IMR-90 (cell line): ENCODE data around the gene XRCC4. TPM values are rescaled to one million over a fixed set of nuclear protein-coding genes. Genes with fewer than 3 reads are reported as not detected.

Experiments used
- ATAC-seq: fragments of 200-7000 bp; cut with Tn5 transposase; 2 replicates; pipeline ENCODE4 v1.9.1; 2020; ENCODE audit warnings: low read depth, mild to moderate bottlenecking, moderate library complexity
- BruUV-seq: library from RNA; stranded (reverse); fragments of 400-500 nt; replicated peaks from 2 replicates; lab custom pipeline; 2021; lab: Mats Ljungman, UMichigan
- CTCF ChIA-PET: fragments of 300-600 bp; formaldehyde crosslinking; extraction: SDS; loops from one replicate; lab custom pipeline; 2021; ENCODE audit warnings: antibody characterized with exemption; lab: Yijun Ruan, JAX
- POLR2A ChIA-PET: fragments of 300-600 bp; sonication (Branson Sonifier 250); formaldehyde crosslinking; loops from one replicate; lab custom pipeline; 2022; ENCODE audit warnings: antibody characterized with exemption; ENCODE audit not compliant: unreplicated experiment; lab: Charles Lee
- DNase-seq: peaks from one replicate; pipeline ENCODE4 v3.0.0; 2013
- H2AFZ ChIP-seq: replicated peaks from 2 replicates; pipeline ENCODE3; 2013; ENCODE audit warnings: low read length, mild to moderate bottlenecking; ENCODE audit not compliant: poor library complexity
- H2AK5ac ChIP-seq: 2 replicates; pipeline ENCODE4 v1.6.1; 2013; ENCODE audit warnings: low read depth, low read length, inconsistent platforms
- H2AK9ac ChIP-seq: replicated peaks from 2 replicates; pipeline ENCODE3; 2013; ENCODE audit warnings: mild to moderate bottlenecking, low read depth, low read length, moderate library complexity; ENCODE audit not compliant: poor library complexity
- H2BK120ac ChIP-seq: 2 replicates; pipeline ENCODE4 v1.6.1; 2013; ENCODE audit warnings: low read depth, low read length, inconsistent platforms
- H2BK15ac ChIP-seq: 3 replicates; pipeline ENCODE4 v1.6.1; 2013; ENCODE audit warnings: low read depth, low read length, inconsistent platforms
- H2BK20ac ChIP-seq: 2 replicates; pipeline ENCODE4 v1.6.1; 2013; ENCODE audit warnings: low read depth, mild to moderate bottlenecking, inconsistent platforms, low read length, moderate library complexity
- H2BK5ac ChIP-seq: 2 replicates; pipeline ENCODE4 v1.6.1; 2013; ENCODE audit warnings: mild to moderate bottlenecking, low read depth, low read length, inconsistent platforms; ENCODE audit not compliant: poor library complexity, severe bottlenecking
- H3K14ac ChIP-seq: replicated peaks from 2 replicates; pipeline ENCODE4 v1.6.1; 2013; ENCODE audit warnings: low read depth, low read length, inconsistent platforms
- H3K18ac ChIP-seq: 2 replicates; pipeline ENCODE4 v1.6.1; 2013; ENCODE audit warnings: low read depth, low read length, control low read depth
- H3K23ac ChIP-seq: 2 replicates; pipeline ENCODE4 v1.6.1; 2013; ENCODE audit warnings: low read depth, low read length, inconsistent platforms
- H3K27ac ChIP-seq: 2 replicates; pipeline ENCODE4 v1.5.1; 2013; ENCODE audit warnings: mild to moderate bottlenecking, control low read depth, low read length; ENCODE audit not compliant: insufficient read depth
- H3K27me3 ChIP-seq: 2 replicates; pipeline ENCODE4 v1.6.1; 2013; ENCODE audit warnings: low read length; ENCODE audit not compliant: control insufficient read depth, insufficient read depth
- H3K36me3 ChIP-seq: 2 replicates; pipeline ENCODE4 v1.6.1; 2013; ENCODE audit warnings: low read length, mixed read lengths; ENCODE audit not compliant: control insufficient read depth, insufficient read depth
- H3K4ac ChIP-seq: 2 replicates; pipeline ENCODE4 v1.6.1; 2013; ENCODE audit warnings: low read depth, low read length, inconsistent platforms
- H3K4me1 ChIP-seq: 2 replicates; pipeline ENCODE4 v1.6.1; 2013; ENCODE audit warnings: low read length, mixed read lengths; ENCODE audit not compliant: control insufficient read depth, insufficient read depth
- H3K4me2 ChIP-seq: 2 replicates; pipeline ENCODE4 v1.6.1; 2013; ENCODE audit warnings: low read depth, mild to moderate bottlenecking, control low read depth, low read length, moderate library complexity
- H3K4me3 ChIP-seq: 2 replicates; pipeline ENCODE4 v1.5.1; 2013; ENCODE audit warnings: low read depth, mild to moderate bottlenecking, control low read depth, low read length, moderate library complexity; ENCODE audit not compliant: insufficient read depth
- H3K56ac ChIP-seq: 2 replicates; pipeline ENCODE4 v1.6.1; 2013; ENCODE audit warnings: low read length, inconsistent platforms; ENCODE audit not compliant: insufficient read depth; ENCODE audit errors: extremely low read depth
- H3K79me1 ChIP-seq, 2 experiments: 2 replicates each; pipeline ENCODE4 v1.6.1; 2013; ENCODE audit warnings: low read length in 2 of 2, inconsistent platforms in 1 of 2, low read depth in 1 of 2
- H3K9ac ChIP-seq: 2 replicates; pipeline ENCODE4 v1.6.1; 2013; ENCODE audit warnings: low read depth, low read length, control low read depth
- H3K9me1 ChIP-seq: 2 replicates; pipeline ENCODE4 v1.6.1; 2013; ENCODE audit warnings: low read length, inconsistent platforms; ENCODE audit not compliant: insufficient read depth
- H3K9me3 ChIP-seq: 2 replicates; pipeline ENCODE4 v1.6.1; 2013; ENCODE audit warnings: low read length; ENCODE audit not compliant: control insufficient read depth, insufficient read depth
- H4K20me1 ChIP-seq: 2 replicates; pipeline ENCODE4 v1.6.1; 2013; ENCODE audit warnings: low read length, inconsistent platforms; ENCODE audit not compliant: insufficient read depth
- H4K5ac ChIP-seq: 2 replicates; pipeline ENCODE4 v1.6.1; 2013; ENCODE audit warnings: mild to moderate bottlenecking, low read depth, low read length, control low read depth
- H4K8ac ChIP-seq, 2 experiments: 2 replicates each; pipeline ENCODE4 v1.6.1; 2013; ENCODE audit warnings: low read depth in 2 of 2, low read length in 2 of 2, control low read depth in 1 of 2, inconsistent platforms in 1 of 2
- H4K91ac ChIP-seq: 2 replicates; pipeline ENCODE4 v1.6.1; 2013; ENCODE audit warnings: low read depth, low read length, inconsistent platforms; ENCODE audit not compliant: insufficient read depth
- CEBPB ChIP-seq: IDR thresholded peaks from 2 replicates; pipeline ENCODE4 v1.6.1; 2012; ENCODE audit warnings: low read depth, low read length, improper control_type of control experiment
- CHD1 ChIP-seq: IDR thresholded peaks from 2 replicates; pipeline ENCODE4 v1.6.1; 2012; ENCODE audit warnings: low read depth, low read length, improper control_type of control experiment
- FOS ChIP-seq: fragments of 150-350 bp; IDR thresholded peaks from 2 replicates; pipeline ENCODE4 v1.6.1; 2016; ENCODE audit warnings: low read depth, low read length
- MAFK ChIP-seq: IDR thresholded peaks from 2 replicates; pipeline ENCODE4 v1.6.1; 2012; ENCODE audit warnings: low read depth, low read length, improper control_type of control experiment
- MXI1 ChIP-seq: IDR thresholded peaks from 2 replicates; pipeline ENCODE4 v1.6.1; 2012; ENCODE audit warnings: low read depth, mild to moderate bottlenecking, low read length, moderate library complexity, borderline replicate concordance
- POLR2A ChIP-seq: IDR thresholded peaks from 2 replicates; pipeline ENCODE4 v1.6.1; 2012; ENCODE audit warnings: mild to moderate bottlenecking, low read depth, low read length
- RCOR1 ChIP-seq: IDR thresholded peaks from 2 replicates; pipeline ENCODE4 v1.6.1; 2012; ENCODE audit warnings: mild to moderate bottlenecking, low read length, improper control_type of control experiment; ENCODE audit not compliant: insufficient replicate concordance
- RFX5 ChIP-seq: IDR thresholded peaks from 2 replicates; pipeline ENCODE4 v1.8.0; 2012; ENCODE audit warnings: low read depth, mild to moderate bottlenecking, low read length, moderate library complexity
- WGBS, 2 experiments: methylation state at CpG; one replicate each; pipeline versions ENCODE4 v1.1.5 to v1.1.7; 2013; ENCODE audit warnings: missing lambda C conversion rate in 2 of 2; ENCODE audit not compliant: insufficient read length in 1 of 2; ENCODE audit errors: extremely low coverage in 2 of 2; 5-methylcytosine and 5-hydroxymethylcytosine counted together
- dilution Hi-C: fragments of 300-500 bp; cut with HindIII; formaldehyde crosslinking; loops from one replicate; pipeline ENCODE4 v1.14.3; 2018; ENCODE audit warnings: low sequenced_read_pairs; ENCODE audit not compliant: unreplicated experiment
- in situ Hi-C: fragments of 300-500 bp; cut with MboI; formaldehyde crosslinking; loops from 3 replicates; pipeline ENCODE4 v1.14.3; 2019; ENCODE audit warnings: low sequenced_read_pairs, inconsistent platforms, mixed read lengths
- intact Hi-C: fragments of 100-400 bp; cut with micrococcal nuclease; formaldehyde crosslinking; loops from 2 replicates; pipeline ENCODE4 v1.10.0; 2022
- polyA plus RNA-seq, 3 experiments: library from polyadenylated mRNA; depleted of rRNA; stranded (reverse); fragments of >200 nt; gene quantifications; 2 replicates each; pipeline ENCODE4 v1.2.3, GENCODE V29; 2012; ENCODE audit warnings: low replicate concordance in 1 of 3
- total RNA-seq: library from RNA; depleted of rRNA; stranded (reverse); fragments of >200 nt; gene quantifications from 2 replicates; pipeline ENCODE4 v1.2.3, GENCODE V29; 2012
- TF ChIP-seq, protein P1 (sequence below): conservative IDR thresholded peaks from 2 replicates; pipeline ENCODE4 v1.5.1; 2012; ENCODE audit warnings: mild to moderate bottlenecking, low read depth, low read length, improper control_type of control experiment
- TF ChIP-seq, protein P2 (sequence below): fragments of 150-350 bp; IDR thresholded peaks from 2 replicates; pipeline ENCODE4 v1.6.1; 2016; ENCODE audit warnings: low read depth, mild to moderate bottlenecking, low read length, moderate library complexity, borderline replicate concordance

The XRCC4 gene
- total and polyA plus RNA-seq, 2 of the 4 experiments (the other 2 are of a cell fraction): 3.5 to 4.7 TPM

DNA sequence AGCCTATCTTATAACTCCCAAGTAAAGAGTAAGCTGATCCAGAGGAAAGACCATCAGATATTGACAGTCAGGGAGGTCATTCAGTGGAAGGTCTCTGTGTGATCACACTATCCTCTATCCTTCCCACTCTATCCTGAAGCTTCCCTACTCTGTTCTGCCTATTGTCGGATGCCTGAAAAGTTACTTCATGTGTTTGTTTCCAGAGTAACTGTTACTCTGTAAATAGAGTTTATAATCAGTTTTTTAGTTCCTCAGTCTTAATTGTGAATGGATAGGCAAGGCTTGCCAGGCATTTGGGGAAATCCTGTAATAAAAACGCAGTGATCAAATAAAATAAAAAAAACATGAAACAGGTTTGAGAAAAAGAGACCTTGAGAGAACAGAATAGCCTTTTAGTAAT is 79.8 kb downstream of the XRCC4 start:
- H2AK9ac ChIP-seq: no peak overlapping the region
- H3K9ac ChIP-seq: no peak overlapping the region
- no peak overlapping the region for H3K4ac ChIP-seq
- H3K56ac ChIP-seq: no peak overlapping the region
- no peak overlapping the region for H3K27ac ChIP-seq
- CTCF ChIA-PET: no interaction called here
- no peak overlapping the region for H2BK15ac ChIP-seq
- POLR2A ChIA-PET: no interaction called here
- no peaks in the 10 kb centered on the region for H3K4me1 ChIP-seq
- no peak overlapping the region for H3K4me3 ChIP-seq
- TF ChIP-seq, protein P1, sequence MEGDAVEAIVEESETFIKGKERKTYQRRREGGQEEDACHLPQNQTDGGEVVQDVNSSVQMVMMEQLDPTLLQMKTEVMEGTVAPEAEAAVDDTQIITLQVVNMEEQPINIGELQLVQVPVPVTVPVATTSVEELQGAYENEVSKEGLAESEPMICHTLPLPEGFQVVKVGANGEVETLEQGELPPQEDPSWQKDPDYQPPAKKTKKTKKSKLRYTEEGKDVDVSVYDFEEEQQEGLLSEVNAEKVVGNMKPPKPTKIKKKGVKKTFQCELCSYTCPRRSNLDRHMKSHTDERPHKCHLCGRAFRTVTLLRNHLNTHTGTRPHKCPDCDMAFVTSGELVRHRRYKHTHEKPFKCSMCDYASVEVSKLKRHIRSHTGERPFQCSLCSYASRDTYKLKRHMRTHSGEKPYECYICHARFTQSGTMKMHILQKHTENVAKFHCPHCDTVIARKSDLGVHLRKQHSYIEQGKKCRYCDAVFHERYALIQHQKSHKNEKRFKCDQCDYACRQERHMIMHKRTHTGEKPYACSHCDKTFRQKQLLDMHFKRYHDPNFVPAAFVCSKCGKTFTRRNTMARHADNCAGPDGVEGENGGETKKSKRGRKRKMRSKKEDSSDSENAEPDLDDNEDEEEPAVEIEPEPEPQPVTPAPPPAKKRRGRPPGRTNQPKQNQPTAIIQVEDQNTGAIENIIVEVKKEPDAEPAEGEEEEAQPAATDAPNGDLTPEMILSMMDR: no peak
- TF ChIP-seq RFX5 (no peak), CEBPB (no peak), FOS (no peak), MXI1 (no peak), CHD1 (no peak), POLR2A (no peak), MAFK (no peak), RCOR1 (no peak)
- TF ChIP-seq, protein P2, sequence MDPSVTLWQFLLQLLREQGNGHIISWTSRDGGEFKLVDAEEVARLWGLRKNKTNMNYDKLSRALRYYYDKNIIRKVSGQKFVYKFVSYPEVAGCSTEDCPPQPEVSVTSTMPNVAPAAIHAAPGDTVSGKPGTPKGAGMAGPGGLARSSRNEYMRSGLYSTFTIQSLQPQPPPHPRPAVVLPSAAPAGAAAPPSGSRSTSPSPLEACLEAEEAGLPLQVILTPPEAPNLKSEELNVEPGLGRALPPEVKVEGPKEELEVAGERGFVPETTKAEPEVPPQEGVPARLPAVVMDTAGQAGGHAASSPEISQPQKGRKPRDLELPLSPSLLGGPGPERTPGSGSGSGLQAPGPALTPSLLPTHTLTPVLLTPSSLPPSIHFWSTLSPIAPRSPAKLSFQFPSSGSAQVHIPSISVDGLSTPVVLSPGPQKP: no peak
- in situ Hi-C loops (no loop called here), intact Hi-C loops (no loop called here), dilution Hi-C loops (no loop called here)
- H2BK5ac ChIP-seq: no peak overlapping the region
- no peak overlapping the region for H2BK20ac ChIP-seq
- ATAC-seq: no peak
- H3K9me3 ChIP-seq: no peaks in the 10 kb centered on the region
- no TSS peak for BruUV-seq
- no peak overlapping the region for H3K14ac ChIP-seq
- no peak overlapping the region for H2BK120ac ChIP-seq
- no peak overlapping the region for H4K5ac ChIP-seq
- no peak overlapping the region for H2AK5ac ChIP-seq
- H3K18ac ChIP-seq: no peak overlapping the region
- H2AFZ ChIP-seq: no peak overlapping the region
- H4K20me1 ChIP-seq: no peaks in the 10 kb centered on the region
- WGBS, 2 experiments: no CpG with 5 or more reads among the region's 2 CpGs
- no peak overlapping the region for H3K23ac ChIP-seq
- no peak overlapping the region for H3K4me2 ChIP-seq
- no peak overlapping the region for H4K91ac ChIP-seq
- no peaks in the 10 kb centered on the region for H3K27me3 ChIP-seq
- DNase-seq: no peak
- H3K79me1 ChIP-seq: no peaks in the 10 kb centered on the region
- H4K8ac ChIP-seq: no peak overlapping the region
- H3K9me1 ChIP-seq: no peaks in the 10 kb centered on the region
- no peaks in the 10 kb centered on the region for H3K36me3 ChIP-seq
